ENCODE measurements around the gene NPAS4.

- TF ChIP-seq CTCF (optimal IDR thresholded peaks at IDR 0.05 in 1 of 3, IDR thresholded peaks at IDR 0.05 in 1 of 3, conservative IDR thresholded peaks at IDR 0.05 in 1 of 3; ENCODE audit: extremely low read depth in 1 of 3, insufficient read depth in 2 of 3, low read length in 3 of 3), result peak; percentile 99 to 100 (median 99)
- TF ChIP-seq EZH2 (IDR thresholded peaks at IDR 0.05; ENCODE audit: low read length), result no peak
These were observed 12.2 kb upstream of the NPAS4 start for GRCh38 chr11:66408488-66409214.
